IMR-90 (cell line): ENCODE data around the gene HIRA. TPM values are rescaled to one million over a fixed set of nuclear protein-coding genes. Genes with fewer than 3 reads are reported as not detected.

Experiments
- ATAC-seq: fragments of 200-7000 bp; cut with Tn5 transposase; 2 replicates; pipeline ENCODE4 v1.9.1; 2020; ENCODE audit warnings: low read depth, mild to moderate bottlenecking, moderate library complexity
- BruUV-seq: library from RNA; stranded (reverse); fragments of 400-500 nt; replicated peaks from 2 replicates; lab custom pipeline; 2021; lab: Mats Ljungman, UMichigan
- CTCF ChIA-PET: fragments of 300-600 bp; formaldehyde crosslinking; extraction: SDS; loops from one replicate; lab custom pipeline; 2021; ENCODE audit warnings: antibody characterized with exemption; lab: Yijun Ruan, JAX
- POLR2A ChIA-PET: fragments of 300-600 bp; sonication (Branson Sonifier 250); formaldehyde crosslinking; loops from one replicate; lab custom pipeline; 2022; ENCODE audit warnings: antibody characterized with exemption; ENCODE audit not compliant: unreplicated experiment; lab: Charles Lee
- DNase-seq: peaks from one replicate; pipeline ENCODE4 v3.0.0; 2013
- H2AFZ ChIP-seq: replicated peaks from 2 replicates; pipeline ENCODE3; 2013; ENCODE audit warnings: low read length, mild to moderate bottlenecking; ENCODE audit not compliant: poor library complexity
- H2AK5ac ChIP-seq: 2 replicates; pipeline ENCODE4 v1.6.1; 2013; ENCODE audit warnings: low read depth, low read length, inconsistent platforms
- H2AK9ac ChIP-seq: replicated peaks from 2 replicates; pipeline ENCODE3; 2013; ENCODE audit warnings: mild to moderate bottlenecking, low read depth, low read length, moderate library complexity; ENCODE audit not compliant: poor library complexity
- H2BK120ac ChIP-seq: 2 replicates; pipeline ENCODE4 v1.6.1; 2013; ENCODE audit warnings: low read depth, low read length, inconsistent platforms
- H2BK15ac ChIP-seq: 3 replicates; pipeline ENCODE4 v1.6.1; 2013; ENCODE audit warnings: low read depth, low read length, inconsistent platforms
- H2BK20ac ChIP-seq: 2 replicates; pipeline ENCODE4 v1.6.1; 2013; ENCODE audit warnings: low read depth, mild to moderate bottlenecking, inconsistent platforms, low read length, moderate library complexity
- H2BK5ac ChIP-seq: 2 replicates; pipeline ENCODE4 v1.6.1; 2013; ENCODE audit warnings: mild to moderate bottlenecking, low read depth, low read length, inconsistent platforms; ENCODE audit not compliant: poor library complexity, severe bottlenecking
- H3K14ac ChIP-seq: replicated peaks from 2 replicates; pipeline ENCODE4 v1.6.1; 2013; ENCODE audit warnings: low read depth, low read length, inconsistent platforms
- H3K18ac ChIP-seq: 2 replicates; pipeline ENCODE4 v1.6.1; 2013; ENCODE audit warnings: low read depth, low read length, control low read depth
- H3K23ac ChIP-seq: 2 replicates; pipeline ENCODE4 v1.6.1; 2013; ENCODE audit warnings: low read depth, low read length, inconsistent platforms
- H3K27ac ChIP-seq: 2 replicates; pipeline ENCODE4 v1.5.1; 2013; ENCODE audit warnings: mild to moderate bottlenecking, control low read depth, low read length; ENCODE audit not compliant: insufficient read depth
- H3K27me3 ChIP-seq: 2 replicates; pipeline ENCODE4 v1.6.1; 2013; ENCODE audit warnings: low read length; ENCODE audit not compliant: control insufficient read depth, insufficient read depth
- H3K36me3 ChIP-seq: 2 replicates; pipeline ENCODE4 v1.6.1; 2013; ENCODE audit warnings: low read length, mixed read lengths; ENCODE audit not compliant: control insufficient read depth, insufficient read depth
- H3K4ac ChIP-seq: 2 replicates; pipeline ENCODE4 v1.6.1; 2013; ENCODE audit warnings: low read depth, low read length, inconsistent platforms
- H3K4me1 ChIP-seq: 2 replicates; pipeline ENCODE4 v1.6.1; 2013; ENCODE audit warnings: low read length, mixed read lengths; ENCODE audit not compliant: control insufficient read depth, insufficient read depth
- H3K4me2 ChIP-seq: 2 replicates; pipeline ENCODE4 v1.6.1; 2013; ENCODE audit warnings: low read depth, mild to moderate bottlenecking, control low read depth, low read length, moderate library complexity
- H3K4me3 ChIP-seq: 2 replicates; pipeline ENCODE4 v1.5.1; 2013; ENCODE audit warnings: low read depth, mild to moderate bottlenecking, control low read depth, low read length, moderate library complexity; ENCODE audit not compliant: insufficient read depth
- H3K56ac ChIP-seq: 2 replicates; pipeline ENCODE4 v1.6.1; 2013; ENCODE audit warnings: low read length, inconsistent platforms; ENCODE audit not compliant: insufficient read depth; ENCODE audit errors: extremely low read depth
- H3K79me1 ChIP-seq, 2 experiments: 2 replicates each; pipeline ENCODE4 v1.6.1; 2013; ENCODE audit warnings: low read length in 2 of 2, inconsistent platforms in 1 of 2, low read depth in 1 of 2
- H3K9ac ChIP-seq: 2 replicates; pipeline ENCODE4 v1.6.1; 2013; ENCODE audit warnings: low read depth, low read length, control low read depth
- H3K9me1 ChIP-seq: 2 replicates; pipeline ENCODE4 v1.6.1; 2013; ENCODE audit warnings: low read length, inconsistent platforms; ENCODE audit not compliant: insufficient read depth
- H3K9me3 ChIP-seq: 2 replicates; pipeline ENCODE4 v1.6.1; 2013; ENCODE audit warnings: low read length; ENCODE audit not compliant: control insufficient read depth, insufficient read depth
- H4K20me1 ChIP-seq: 2 replicates; pipeline ENCODE4 v1.6.1; 2013; ENCODE audit warnings: low read length, inconsistent platforms; ENCODE audit not compliant: insufficient read depth
- H4K5ac ChIP-seq: 2 replicates; pipeline ENCODE4 v1.6.1; 2013; ENCODE audit warnings: mild to moderate bottlenecking, low read depth, low read length, control low read depth
- H4K8ac ChIP-seq, 2 experiments: 2 replicates each; pipeline ENCODE4 v1.6.1; 2013; ENCODE audit warnings: low read depth in 2 of 2, low read length in 2 of 2, control low read depth in 1 of 2, inconsistent platforms in 1 of 2
- H4K91ac ChIP-seq: 2 replicates; pipeline ENCODE4 v1.6.1; 2013; ENCODE audit warnings: low read depth, low read length, inconsistent platforms; ENCODE audit not compliant: insufficient read depth
- CEBPB ChIP-seq: IDR thresholded peaks from 2 replicates; pipeline ENCODE4 v1.6.1; 2012; ENCODE audit warnings: low read depth, low read length, improper control_type of control experiment
- CTCF ChIP-seq: conservative IDR thresholded peaks from 2 replicates; pipeline ENCODE4 v1.5.1; 2012; ENCODE audit warnings: mild to moderate bottlenecking, low read depth, low read length, improper control_type of control experiment
- ELK1 ChIP-seq: fragments of 150-350 bp; IDR thresholded peaks from 2 replicates; pipeline ENCODE4 v1.6.1; 2016; ENCODE audit warnings: low read depth, mild to moderate bottlenecking, low read length, moderate library complexity, borderline replicate concordance
- MAFK ChIP-seq: IDR thresholded peaks from 2 replicates; pipeline ENCODE4 v1.6.1; 2012; ENCODE audit warnings: low read depth, low read length, improper control_type of control experiment
- POLR2A ChIP-seq: IDR thresholded peaks from 2 replicates; pipeline ENCODE4 v1.6.1; 2012; ENCODE audit warnings: mild to moderate bottlenecking, low read depth, low read length
- RAD21 ChIP-seq: IDR thresholded peaks from 2 replicates; pipeline ENCODE4 v1.6.1; 2012; ENCODE audit warnings: low read length, improper control_type of control experiment
- RFX5 ChIP-seq: IDR thresholded peaks from 2 replicates; pipeline ENCODE4 v1.8.0; 2012; ENCODE audit warnings: low read depth, mild to moderate bottlenecking, low read length, moderate library complexity
- WGBS, 2 experiments: methylation state at CpG; one replicate each; pipeline versions ENCODE4 v1.1.5 to v1.1.7; 2013; ENCODE audit warnings: missing lambda C conversion rate in 2 of 2; ENCODE audit not compliant: insufficient read length in 1 of 2; ENCODE audit errors: extremely low coverage in 2 of 2; 5-methylcytosine and 5-hydroxymethylcytosine counted together
- dilution Hi-C: fragments of 300-500 bp; cut with HindIII; formaldehyde crosslinking; loops from one replicate; pipeline ENCODE4 v1.14.3; 2018; ENCODE audit warnings: low sequenced_read_pairs; ENCODE audit not compliant: unreplicated experiment
- in situ Hi-C: fragments of 300-500 bp; cut with MboI; formaldehyde crosslinking; loops from 3 replicates; pipeline ENCODE4 v1.14.3; 2019; ENCODE audit warnings: low sequenced_read_pairs, inconsistent platforms, mixed read lengths
- intact Hi-C: fragments of 100-400 bp; cut with micrococcal nuclease; formaldehyde crosslinking; loops from 2 replicates; pipeline ENCODE4 v1.10.0; 2022
- polyA plus RNA-seq, 3 experiments: library from polyadenylated mRNA; depleted of rRNA; stranded (reverse); fragments of >200 nt; gene quantifications; 2 replicates each; pipeline ENCODE4 v1.2.3, GENCODE V29; 2012; ENCODE audit warnings: low replicate concordance in 1 of 3
- total RNA-seq: library from RNA; depleted of rRNA; stranded (reverse); fragments of >200 nt; gene quantifications from 2 replicates; pipeline ENCODE4 v1.2.3, GENCODE V29; 2012

Gene HIRA
- total and polyA plus RNA-seq, 2 of the 4 experiments (the other 2 are of a cell fraction): 14.5 to 24.2 TPM

GRCh38 chr22:19353363-19354131 lies 78.0 kb downstream of the HIRA start (continued):
- TF ChIP-seq RAD21: no peak

GRCh38 chr22:19352766-19353165 lies 78.8 kb downstream of the HIRA start:
- H3K23ac ChIP-seq: no peak overlapping the region
- 0 out of 4 replicates have a peak, but pooled peaks cover 0 to 5% of the 10 kb centered on the region in 2 experiments for H3K79me1 ChIP-seq
- H3K9me3 ChIP-seq: no peaks in the 10 kb centered on the region
- H4K91ac ChIP-seq: no peak overlapping the region
- WGBS, 2 experiments: 100% methylated on average over 1 of the region's 4 CpGs; no CpG with 5 or more reads in 1 of the 2 experiments
- CTCF ChIA-PET: no interaction called here
- H2BK5ac ChIP-seq: no peak overlapping the region
- BruUV-seq: no TSS peak
- H3K4ac ChIP-seq: no peak overlapping the region
- no peak overlapping the region for H3K9ac ChIP-seq
- H4K5ac ChIP-seq: no peak overlapping the region
- TF ChIP-seq POLR2A (no peak), ELK1 (no peak), CEBPB (no peak), CTCF (no peak), RFX5 (no peak), MAFK (no peak)
- H2BK120ac ChIP-seq: no peak overlapping the region
- H2BK15ac ChIP-seq: no peak overlapping the region
- H3K4me2 ChIP-seq: no peak overlapping the region
- H3K18ac ChIP-seq: no peak overlapping the region
- H2AK5ac ChIP-seq: no peak overlapping the region
- H3K9me1 ChIP-seq: peaks cover 10% of the 10 kb centered on the region; the same call in 1 of the 2 replicates
- H3K27ac ChIP-seq: no peak overlapping the region
- in situ Hi-C loops (loop anchor here (10.0 to 25.0 kb wide), 2 partner anchors 168 to 390 kb away; no protein-coding TSS in a partner anchor), dilution Hi-C loops (no loop called here), intact Hi-C loops (no loop called here)
- no peak overlapping the region for H2AFZ ChIP-seq
- POLR2A ChIA-PET: no interaction called here
- no peak overlapping the region for H3K4me3 ChIP-seq
- no peaks in the 10 kb centered on the region for H3K27me3 ChIP-seq
- peaks cover 67% of the 10 kb centered on the region for H3K36me3 ChIP-seq
- no peak overlapping the region for H2BK20ac ChIP-seq
- no peak for DNase-seq
- no peak overlapping the region for H3K14ac ChIP-seq
- H2AK9ac ChIP-seq: no peak overlapping the region
- peaks cover 8% of the 10 kb centered on the region for H4K20me1 ChIP-seq
- ATAC-seq: no peak
- H4K8ac ChIP-seq: no peak overlapping the region
- H3K4me1 ChIP-seq: peaks cover 5% of the 10 kb centered on the region
- no peak overlapping the region for H3K56ac ChIP-seq
